ENCODE data around the gene PAPPA2. TPM values are rescaled to one million over a fixed set of nuclear protein-coding genes. Genes with fewer than 3 reads are reported as not detected.

The PAPPA2 gene
- total RNA-seq, 1 donor from 2014 or later = 1.3 TPM

DNA sequence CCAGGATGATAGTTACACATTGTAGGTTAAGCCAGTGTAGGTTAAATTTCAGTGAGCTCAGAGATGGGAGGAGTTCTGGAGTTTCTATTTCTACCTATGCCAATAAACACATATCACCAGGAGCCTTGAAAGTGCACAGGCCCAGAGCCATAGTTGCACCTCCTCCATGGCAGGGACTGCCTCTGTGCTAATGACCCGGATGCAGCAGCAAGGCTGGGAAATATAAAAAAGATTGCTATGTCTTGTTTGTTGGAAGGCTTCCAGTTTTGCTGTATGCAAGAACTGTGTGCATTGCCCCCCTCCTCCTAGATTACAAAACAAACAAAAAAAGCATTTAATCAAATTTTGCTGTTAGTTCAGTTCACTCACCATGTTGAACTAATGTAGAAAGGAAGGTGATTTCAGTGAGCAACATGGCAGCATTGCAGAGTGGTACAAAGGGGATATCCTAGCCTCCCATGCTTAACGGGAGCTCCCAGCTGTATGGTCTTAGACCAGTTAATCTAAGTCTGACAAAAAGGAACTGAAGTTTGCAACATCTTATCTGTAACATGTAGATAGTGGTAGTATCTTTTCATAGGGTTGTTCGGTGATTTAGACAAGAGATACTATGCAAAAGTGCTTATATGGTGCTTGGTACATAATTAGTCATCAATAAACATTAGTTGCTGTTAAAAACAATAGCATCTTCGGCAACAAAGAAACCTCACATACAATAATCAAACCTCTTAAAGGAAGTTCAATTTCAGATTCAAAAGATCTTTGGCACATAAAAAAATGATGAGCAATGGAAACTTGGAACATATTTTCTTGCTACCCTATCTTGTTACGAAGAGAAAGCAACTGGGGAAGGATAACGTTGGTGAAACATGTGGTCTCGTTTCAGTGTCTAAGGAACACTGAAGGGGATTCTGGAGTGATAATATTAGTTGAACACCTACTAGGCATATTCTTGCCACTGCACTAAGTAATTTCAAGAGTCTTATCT, 392.1 kb downstream of the PAPPA2 start:
- DNase-seq (ENCODE audit: low read depth) = no peak

DNA sequence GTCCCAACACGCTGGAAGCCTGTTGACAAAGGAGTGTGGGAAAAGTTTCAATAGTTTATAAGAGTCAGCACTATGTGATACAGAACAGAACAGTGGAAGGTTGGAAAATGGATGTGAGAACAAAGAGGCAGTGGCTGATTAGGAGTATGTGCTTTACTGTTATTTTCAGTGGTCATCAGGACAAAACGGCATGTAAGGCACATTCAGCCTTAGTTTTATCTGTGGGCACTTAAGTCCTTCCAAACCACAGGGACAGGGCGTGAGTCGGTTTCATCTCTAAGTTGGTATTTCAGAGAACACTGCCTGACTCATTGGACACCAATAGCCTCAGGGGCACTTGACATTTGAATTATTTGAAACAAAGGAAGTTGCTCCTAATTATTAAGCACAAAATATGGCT, 394.7 kb downstream of the PAPPA2 start:
- DNase-seq (ENCODE audit: low read depth) = peak; percentile 71

DNA sequence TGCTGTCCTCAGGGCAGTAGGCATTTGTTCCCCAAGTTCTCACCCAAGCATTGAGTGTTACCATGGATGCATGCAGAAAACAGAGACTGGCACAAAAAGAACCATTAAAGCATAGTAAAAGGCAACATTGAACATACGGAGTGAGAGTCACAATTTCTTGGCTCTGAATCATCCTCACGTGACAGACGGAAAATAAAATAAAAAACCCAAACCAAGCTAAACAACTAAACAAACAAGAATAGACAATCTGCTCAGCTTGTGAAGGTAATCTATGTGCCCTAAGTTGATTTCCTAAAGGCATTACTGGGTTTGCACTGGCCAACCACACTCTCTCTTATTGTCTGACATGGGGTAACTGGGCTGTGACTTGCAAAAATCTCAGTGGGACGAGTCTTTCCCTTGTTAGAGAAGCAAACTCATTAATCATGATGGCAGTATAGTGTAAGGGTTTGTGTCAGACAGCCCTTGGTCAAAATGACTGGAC, 395.5 kb downstream of the PAPPA2 start:
- peak; percentile 83 for DNase-seq (ENCODE audit: low read depth)

DNA sequence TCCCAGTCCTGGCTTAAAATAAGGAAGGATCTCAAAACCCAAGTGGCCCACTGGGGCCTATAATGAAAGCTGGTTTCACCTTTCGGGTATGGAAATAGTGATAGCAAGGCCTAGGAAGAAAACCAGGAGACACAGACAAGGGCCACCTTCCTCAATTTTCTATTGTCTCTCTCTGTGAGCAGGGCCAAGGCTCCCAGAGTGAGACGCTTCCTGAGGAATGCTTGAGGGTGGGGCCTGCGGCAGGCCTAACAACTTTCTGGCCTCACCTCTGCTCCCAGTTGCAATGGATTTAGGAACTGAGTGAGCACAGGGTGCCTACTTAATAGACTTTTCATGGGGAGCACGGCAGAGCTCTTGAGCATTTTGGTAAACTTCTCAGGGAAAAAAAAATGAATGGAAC, 400.6 kb downstream of the PAPPA2 start:
- DNase-seq (ENCODE audit: low read depth) = no peak

DNA sequence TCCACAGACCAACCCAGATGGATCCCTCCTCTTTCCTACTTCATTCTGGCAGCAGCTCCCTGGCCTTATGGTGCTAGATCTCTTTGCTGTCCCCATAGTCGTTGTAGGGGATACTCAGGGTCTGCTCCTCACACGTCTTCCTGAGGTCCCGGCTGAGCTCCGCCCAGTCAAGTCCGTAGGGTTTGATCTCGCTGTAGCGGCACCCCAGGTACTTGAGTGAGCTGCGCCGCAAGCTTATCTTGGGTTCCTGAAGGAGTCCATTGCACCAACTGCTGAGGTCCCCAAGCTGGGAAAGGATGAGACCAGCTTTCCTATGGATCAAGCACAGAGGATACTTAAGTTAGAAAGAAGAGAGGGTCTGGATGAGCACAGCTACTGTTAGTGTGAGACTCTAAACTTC, 401.2 kb downstream of the PAPPA2 start:
- no peak for DNase-seq (ENCODE audit: low read depth)

DNA sequence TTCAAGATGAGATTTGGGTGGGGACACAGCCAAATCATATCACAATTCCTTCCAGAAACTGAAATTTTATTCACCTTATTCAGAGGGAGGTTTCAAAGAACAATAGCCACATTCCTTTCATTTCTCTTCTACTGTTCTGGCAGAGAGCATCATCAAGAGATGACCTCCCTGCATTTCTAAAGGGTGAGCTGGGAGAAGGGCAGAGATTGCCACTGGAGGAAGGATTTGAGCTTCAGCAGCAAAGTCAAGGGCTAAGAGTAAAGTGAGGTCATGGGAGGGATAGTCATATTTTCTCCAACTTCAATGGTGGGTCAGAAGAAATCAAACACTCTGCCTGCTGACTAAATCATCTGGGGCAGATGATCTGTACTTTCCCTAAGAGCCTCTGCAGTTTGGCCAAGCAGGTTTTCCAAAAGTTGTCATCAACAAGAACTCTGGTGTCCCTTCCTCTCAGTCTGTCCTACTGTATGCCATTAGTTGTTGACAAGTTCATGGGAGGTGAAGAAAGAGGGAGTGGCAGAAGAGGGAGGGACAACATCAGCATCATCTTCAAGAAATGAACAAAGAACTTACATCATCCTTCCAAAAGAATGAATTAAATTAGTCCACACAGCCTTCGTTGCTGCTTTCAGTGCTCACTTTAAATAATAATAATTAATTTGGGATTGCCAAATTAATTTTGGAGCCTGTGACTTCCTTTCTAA, 403.2 kb downstream of the PAPPA2 start:
- peak; percentile 42 for DNase-seq (ENCODE audit: low read depth)

DNA sequence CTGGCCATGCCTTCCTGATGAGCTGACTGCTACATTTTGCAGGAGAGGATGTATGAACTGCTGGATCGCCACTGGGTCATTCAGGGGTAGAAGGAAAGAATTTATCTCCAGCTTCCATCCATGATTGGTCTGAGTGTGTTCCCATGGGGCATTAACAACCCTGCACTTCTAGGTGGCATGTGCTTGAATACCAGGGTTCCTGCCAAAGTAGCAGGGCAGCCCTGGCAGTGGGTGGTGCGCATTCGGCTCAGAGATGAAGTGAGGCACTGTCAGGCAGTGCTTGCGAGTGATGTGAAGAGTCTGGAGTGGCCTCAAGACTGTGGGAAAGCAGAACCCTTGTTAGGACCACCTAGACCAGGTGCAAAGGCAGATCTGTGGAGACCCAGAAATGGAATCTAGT, 406.6 kb downstream of the PAPPA2 start:
- no peak for DNase-seq (ENCODE audit: low read depth)

DNA sequence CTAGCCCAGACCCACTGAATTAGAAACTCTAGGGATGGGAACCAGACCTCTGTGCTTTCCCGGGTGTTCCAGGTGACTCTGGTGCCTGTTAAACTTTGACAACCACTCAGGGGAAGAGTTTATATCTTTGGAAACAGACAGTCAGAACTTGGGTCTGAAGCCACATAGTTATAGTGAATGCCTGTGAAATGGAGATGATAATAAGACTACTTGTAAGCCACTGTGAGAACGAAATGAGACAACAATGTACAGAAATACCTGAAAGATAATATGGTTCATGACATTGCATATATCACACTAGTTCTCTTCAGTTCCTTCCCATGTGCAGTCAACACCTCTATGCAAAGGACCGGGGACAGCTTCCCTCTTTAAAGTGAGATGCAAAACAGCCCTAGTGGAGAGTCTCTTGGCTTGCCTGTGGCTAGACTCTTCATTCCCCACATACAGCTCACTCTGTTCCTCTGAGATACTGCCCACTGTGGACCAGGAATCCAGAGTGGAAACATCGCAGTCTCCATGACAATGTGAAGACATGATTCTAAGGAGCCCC, 414.1 kb downstream of the PAPPA2 start:
- DNase-seq (ENCODE audit: low read depth) = no peak

DNA sequence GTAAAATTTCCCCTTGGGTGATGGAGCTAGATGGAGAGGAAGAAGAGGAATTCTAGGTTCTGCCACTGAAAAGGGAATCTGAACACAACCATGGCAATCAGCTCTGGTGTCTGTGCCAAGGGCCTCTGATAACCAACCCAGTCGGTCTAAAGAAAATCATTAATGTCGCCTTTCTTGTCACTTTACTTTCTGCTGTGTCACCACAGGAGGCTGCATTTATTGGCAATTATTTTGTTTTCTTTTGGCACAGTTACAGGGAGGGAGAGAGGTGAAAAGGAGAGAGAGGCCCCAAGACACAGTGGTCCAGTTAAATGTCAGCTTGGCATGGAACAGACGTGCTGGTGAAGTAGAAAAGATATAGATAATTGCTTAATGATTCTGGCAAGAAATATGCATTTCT, 414.6 kb downstream of the PAPPA2 start:
- DNase-seq (ENCODE audit: low read depth) = no peak

DNA sequence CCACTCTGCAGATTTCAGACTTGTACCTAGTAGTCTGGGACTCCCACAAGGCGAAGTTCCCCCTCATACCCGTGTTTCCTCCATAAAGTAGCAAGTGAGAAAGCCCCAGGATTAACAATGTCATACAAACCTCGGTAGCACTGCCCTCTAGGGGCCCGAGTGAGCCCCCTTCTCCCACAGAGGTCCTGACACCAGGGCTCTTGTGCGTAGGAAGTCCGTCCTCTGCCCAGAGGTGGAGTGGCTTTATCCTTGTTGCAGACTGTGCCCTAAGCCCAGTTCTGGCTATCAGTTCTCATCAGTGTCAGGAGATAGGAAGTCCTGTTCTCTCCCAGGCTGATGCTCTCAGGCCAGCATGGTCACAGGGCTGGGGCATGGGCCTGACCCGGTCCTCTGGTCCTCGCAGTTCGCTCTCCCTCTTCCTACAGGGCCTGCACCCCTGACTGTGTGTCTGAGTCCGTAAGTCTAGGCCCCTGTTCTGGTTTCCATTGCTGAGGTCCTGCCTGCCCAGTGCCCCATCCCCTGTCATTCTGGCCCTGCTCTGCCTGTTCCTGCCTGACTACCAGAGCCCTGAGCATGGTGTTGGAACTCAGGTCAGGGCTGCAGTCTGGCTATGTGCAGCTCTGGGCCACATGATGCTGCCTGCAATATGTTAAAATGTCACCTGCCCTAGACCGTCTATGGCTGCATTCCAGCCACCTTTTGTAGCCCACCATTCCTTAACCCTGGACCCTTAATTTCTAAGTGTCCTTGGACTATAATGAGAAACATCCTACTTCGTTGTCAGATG, 416.0 kb downstream of the PAPPA2 start:
- DNase-seq (ENCODE audit: low read depth) = no peak

DNA sequence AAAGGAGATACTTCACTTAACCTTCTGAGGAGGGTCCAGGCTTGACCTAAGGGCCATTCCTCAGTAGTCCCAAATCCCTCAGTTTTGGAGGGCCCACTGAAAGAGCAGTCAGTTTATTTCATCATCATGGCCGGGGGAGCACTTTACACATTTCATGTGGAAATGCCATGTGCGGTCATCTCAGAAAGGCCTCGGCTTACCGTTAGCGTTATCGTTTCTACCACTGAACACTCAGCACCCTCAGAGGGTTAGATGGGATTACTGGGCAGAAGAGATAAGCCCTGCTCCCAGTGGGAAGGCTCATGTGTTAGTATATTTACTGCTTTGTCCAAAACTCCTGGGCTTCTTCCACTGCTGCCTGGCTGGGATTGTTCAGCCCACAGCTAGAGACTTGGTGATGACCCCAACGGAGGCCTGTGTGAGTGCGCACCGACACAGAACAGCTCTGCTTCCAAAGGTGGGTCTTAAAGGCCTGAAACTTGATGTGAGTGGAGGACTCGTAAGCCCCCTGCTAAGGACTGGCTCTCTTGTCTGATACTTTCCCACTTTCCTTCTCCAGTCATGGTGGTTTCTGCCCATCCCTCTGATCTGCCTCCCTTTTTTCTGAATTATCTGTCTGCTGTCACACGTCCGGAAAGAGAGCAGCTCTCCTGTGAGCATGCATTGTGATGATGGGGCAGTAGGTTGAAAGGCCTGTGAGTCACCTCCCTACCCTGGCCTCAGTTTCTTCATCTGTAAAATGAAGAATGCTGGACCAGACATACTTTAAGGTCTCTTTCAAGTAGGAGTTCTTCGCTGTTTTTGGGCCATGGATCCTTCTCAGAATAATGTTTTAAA, 417.0 kb downstream of the PAPPA2 start:
- no peak for DNase-seq (ENCODE audit: low read depth)

DNA sequence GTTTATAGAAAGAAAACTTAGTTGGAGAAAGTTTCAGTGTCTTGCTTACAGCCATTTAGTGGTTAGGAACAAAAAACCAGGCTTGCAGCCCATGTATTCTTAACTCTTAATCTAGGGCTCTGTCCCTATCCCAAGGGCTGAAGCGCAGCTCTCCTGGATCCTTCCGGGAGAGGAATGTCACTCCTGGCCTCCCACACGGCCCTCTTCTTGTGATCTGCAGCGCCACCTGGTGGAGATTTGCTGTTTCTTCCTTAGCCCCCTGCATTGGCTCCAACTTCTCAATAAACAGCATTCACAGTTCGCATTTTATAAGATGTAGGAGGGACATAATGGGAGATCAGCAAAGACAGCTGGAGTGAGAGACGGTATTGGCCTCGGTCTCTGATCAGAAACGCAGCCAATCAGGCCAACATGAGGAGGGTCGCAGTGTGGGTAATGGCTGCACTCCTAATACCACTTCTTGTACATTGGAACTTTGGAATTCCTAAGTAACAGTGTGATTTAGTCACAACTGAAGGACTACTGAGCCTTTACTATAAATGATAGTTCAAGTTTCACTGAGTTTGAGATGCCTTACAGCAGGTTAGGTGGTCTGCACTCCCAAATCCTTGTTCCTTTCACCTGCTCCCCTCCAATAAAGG, 418.1 kb downstream of the PAPPA2 start:
- peak; percentile 54 for DNase-seq (ENCODE audit: low read depth)

DNA sequence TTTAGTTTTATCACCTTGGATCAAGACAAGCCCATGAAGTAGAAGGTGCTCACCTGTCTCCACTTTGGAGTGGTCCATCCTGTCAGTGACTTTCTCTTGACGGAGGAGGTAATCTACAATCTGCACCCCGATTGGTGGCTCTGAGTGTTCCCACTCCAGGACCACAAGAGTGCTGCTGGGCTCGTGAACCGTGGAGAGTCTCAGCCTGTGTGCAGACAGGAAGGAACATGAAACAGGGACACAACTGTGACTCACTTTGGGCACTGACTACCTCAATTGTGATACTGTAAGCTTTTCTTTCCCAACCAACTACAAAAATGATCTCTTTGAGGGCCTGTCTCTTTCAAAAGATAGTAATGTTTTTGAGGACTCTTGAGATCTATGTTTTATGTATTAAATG, 421.3 kb downstream of the PAPPA2 start:
- DNase-seq (ENCODE audit: low read depth) = peak; percentile 15

DNA sequence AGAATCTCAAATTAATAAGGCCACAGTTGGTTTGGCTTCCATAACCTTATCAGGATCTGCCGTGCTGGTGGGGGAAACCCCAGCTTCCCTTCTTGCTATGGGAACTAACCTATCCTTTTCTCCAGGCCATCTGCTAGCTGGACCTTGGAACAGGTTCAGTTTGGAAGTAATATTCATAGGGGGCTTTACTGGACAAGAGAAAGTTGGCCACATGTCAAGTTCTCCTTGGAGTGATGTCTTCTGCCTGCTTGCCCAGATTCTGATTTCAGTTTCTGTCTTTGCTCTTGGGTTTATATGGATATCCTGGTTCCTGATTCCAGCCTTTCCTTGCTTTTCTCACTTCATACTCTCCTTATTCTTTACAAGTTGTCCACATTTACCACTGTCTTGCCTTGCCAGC, 421.9 kb downstream of the PAPPA2 start:
- no peak for DNase-seq (ENCODE audit: low read depth)

DNA sequence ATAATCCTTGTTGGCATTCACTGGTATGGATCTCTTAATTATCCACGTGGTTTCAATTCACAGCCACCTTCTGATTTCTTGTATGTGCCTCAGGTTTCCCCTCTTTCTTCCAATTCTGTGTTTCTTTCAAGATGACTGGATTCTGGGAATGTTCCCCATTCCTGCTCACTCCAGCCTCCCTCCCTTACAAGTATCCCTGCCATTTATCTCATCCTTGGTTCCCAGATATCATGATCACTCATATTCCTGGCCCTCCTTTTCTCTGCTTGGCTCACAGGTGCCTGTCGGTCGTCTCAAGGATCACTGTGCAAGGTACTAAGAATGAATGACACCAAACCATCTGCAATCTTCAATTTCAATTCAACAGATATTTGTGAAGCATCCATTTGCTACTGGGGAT, 422.4 kb downstream of the PAPPA2 start:
- DNase-seq (ENCODE audit: low read depth) = no peak

DNA sequence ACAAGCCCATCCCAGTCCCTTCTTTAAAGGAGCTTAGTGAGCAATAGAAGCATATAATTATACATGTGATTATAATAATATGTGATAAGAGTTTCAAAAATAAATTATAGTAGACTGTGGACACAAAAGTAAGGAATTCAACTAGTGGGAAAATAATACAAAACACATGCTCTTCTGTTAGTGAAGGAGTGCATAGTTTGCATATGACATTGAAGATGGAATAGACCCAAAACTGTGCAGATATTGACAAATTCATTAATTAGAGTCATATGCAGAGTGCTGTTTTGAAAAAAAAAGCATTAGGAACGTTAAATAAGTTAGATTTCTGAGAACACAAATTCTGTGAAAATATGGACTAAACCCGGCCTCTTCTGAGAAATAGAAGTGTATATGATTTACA, 422.8 kb downstream of the PAPPA2 start:
- DNase-seq (ENCODE audit: low read depth) = no peak

DNA sequence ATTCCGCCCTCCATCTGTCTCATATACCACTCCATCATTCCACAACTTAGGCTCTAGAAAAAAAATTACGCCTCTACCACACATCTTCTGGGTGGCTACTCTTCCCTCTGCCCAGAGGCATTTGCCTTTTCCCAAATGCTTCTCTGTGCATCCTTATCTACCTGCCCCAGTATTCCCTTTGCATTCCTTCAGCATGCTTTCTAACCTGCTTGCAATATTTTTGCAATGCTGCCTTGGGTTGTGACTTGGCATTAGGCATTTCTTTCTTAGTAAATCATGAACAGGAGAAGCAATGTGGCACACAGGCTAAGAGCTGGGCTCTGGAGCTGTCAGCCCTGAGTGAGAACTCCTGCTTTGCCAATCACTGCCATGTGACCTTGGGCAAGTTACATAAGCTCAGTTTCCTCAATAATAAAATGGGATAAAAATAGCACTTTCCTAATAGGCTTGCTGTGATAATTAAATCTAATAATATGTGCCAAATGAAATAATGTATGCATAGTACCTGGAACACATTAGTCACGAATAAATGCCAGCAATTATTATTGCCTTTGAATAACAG, 425.6 kb downstream of the PAPPA2 start:
- DNase-seq (ENCODE audit: low read depth) = peak; percentile 22

DNA sequence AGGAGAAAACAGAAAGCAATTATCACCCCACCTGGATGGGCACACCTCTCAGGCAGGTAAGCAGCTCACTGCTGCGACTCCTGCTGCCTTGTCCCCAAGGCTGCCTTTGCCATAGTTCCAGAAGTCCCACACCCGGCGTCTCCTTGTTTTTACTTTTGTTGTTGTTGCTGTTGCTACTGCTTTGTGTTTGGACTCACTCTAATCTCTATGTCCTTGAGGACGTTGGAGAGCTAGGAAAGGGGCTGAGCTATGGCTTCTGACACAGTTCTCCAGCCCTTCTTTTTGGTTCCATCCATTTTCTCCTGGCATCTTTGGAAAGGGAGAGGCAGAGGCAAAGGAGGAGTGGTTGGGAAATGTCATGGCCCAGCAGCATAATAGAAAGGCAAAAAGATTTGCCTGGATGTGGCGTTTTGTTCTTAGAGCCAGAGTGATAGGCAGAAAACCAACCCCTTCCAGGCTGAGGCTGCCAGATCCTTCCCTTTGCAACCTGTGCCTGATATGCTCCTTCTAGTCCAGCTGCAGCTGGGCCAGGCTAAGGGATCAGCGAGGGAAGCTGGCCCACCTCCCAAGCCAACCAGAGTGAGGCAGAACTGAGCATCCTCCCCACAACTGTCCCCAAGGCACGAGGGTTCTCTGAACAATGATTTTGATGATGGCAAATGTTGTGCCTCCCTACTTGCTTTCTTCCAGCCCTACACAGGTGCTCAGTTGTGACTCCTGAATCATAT, 430.8 kb downstream of the PAPPA2 start:
- no peak for DNase-seq (ENCODE audit: low read depth)

DNA sequence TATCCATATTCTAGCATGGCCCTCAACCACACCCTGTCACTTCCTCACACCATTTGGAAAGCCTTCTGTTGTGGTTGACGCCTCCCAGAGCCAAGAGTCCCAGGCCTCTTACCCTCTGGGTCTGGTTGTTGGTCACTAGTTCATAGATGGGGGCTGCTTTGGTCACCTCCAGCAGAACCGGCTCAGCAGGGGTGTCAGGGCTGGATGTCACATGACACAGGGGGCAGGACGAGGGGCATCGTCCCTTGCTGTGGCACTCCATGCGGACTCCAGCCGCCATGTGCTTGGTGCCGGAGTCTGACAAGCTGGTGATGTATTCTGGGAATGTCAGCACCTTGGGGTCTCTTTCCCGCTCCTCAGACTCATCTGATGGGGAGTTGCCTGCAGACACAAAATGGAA, 431.5 kb downstream of the PAPPA2 start:
- DNase-seq (ENCODE audit: low read depth) = no peak
